ENCODE measurements around the gene CDIP1. TPM values are rescaled to one million over a fixed set of nuclear protein-coding genes. Genes with fewer than 3 reads are reported as not detected.

The CDIP1 gene
- total and polyA plus RNA-seq, 4 donors, result 4.4 to 18.6 (median 12.0) TPM

- TF ChIP-seq EGR1 (IDR thresholded peaks at IDR 0.05; ENCODE audit: low read depth in 2 of 2), result no peak
- TF ChIP-seq CTCF (IDR thresholded peaks at IDR 0.05; ENCODE audit: low read depth, low read length, missing input control), result no peak
- TF ChIP-seq ATF3 (IDR thresholded peaks at IDR 0.05), result no peak
- TF ChIP-seq NR2F2 (IDR thresholded peaks at IDR 0.05), result no peak
- no peak for TF ChIP-seq RXRA (IDR thresholded peaks at IDR 0.05)
- no peak for TF ChIP-seq JUND (IDR thresholded peaks at IDR 0.05)
- TF ChIP-seq HNF4G (IDR thresholded peaks at IDR 0.05), result no peak
- TF ChIP-seq, protein P1, sequence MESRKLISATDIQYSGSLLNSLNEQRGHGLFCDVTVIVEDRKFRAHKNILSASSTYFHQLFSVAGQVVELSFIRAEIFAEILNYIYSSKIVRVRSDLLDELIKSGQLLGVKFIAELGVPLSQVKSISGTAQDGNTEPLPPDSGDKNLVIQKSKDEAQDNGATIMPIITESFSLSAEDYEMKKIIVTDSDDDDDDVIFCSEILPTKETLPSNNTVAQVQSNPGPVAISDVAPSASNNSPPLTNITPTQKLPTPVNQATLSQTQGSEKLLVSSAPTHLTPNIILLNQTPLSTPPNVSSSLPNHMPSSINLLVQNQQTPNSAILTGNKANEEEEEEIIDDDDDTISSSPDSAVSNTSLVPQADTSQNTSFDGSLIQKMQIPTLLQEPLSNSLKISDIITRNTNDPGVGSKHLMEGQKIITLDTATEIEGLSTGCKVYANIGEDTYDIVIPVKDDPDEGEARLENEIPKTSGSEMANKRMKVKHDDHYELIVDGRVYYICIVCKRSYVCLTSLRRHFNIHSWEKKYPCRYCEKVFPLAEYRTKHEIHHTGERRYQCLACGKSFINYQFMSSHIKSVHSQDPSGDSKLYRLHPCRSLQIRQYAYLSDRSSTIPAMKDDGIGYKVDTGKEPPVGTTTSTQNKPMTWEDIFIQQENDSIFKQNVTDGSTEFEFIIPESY (IDR thresholded peaks at IDR 0.05), result no peak
- TF ChIP-seq YY1 (IDR thresholded peaks at IDR 0.05), result no peak
- TF ChIP-seq SP1 (IDR thresholded peaks at IDR 0.05), result no peak
- no peak for TF ChIP-seq FOXA2 (IDR thresholded peaks at IDR 0.05)
- TF ChIP-seq, protein P2, sequence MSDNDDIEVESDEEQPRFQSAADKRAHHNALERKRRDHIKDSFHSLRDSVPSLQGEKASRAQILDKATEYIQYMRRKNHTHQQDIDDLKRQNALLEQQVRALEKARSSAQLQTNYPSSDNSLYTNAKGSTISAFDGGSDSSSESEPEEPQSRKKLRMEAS (IDR thresholded peaks at IDR 0.05), result no peak
- TF ChIP-seq, protein P3, sequence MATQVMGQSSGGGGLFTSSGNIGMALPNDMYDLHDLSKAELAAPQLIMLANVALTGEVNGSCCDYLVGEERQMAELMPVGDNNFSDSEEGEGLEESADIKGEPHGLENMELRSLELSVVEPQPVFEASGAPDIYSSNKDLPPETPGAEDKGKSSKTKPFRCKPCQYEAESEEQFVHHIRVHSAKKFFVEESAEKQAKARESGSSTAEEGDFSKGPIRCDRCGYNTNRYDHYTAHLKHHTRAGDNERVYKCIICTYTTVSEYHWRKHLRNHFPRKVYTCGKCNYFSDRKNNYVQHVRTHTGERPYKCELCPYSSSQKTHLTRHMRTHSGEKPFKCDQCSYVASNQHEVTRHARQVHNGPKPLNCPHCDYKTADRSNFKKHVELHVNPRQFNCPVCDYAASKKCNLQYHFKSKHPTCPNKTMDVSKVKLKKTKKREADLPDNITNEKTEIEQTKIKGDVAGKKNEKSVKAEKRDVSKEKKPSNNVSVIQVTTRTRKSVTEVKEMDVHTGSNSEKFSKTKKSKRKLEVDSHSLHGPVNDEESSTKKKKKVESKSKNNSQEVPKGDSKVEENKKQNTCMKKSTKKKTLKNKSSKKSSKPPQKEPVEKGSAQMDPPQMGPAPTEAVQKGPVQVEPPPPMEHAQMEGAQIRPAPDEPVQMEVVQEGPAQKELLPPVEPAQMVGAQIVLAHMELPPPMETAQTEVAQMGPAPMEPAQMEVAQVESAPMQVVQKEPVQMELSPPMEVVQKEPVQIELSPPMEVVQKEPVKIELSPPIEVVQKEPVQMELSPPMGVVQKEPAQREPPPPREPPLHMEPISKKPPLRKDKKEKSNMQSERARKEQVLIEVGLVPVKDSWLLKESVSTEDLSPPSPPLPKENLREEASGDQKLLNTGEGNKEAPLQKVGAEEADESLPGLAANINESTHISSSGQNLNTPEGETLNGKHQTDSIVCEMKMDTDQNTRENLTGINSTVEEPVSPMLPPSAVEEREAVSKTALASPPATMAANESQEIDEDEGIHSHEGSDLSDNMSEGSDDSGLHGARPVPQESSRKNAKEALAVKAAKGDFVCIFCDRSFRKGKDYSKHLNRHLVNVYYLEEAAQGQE (IDR thresholded peaks at IDR 0.05), result no peak
- Histone ChIP-seq H3K4me1 (ENCODE audit: control insufficient read depth in 4 of 4, insufficient read depth in 4 of 4, low read length in 3 of 4) (no peaks in the 10 kb centered on the region), H3K9me3 (ENCODE audit: control insufficient read depth in 4 of 4, low read length in 3 of 4) (no peaks in the 10 kb centered on the region), H3K27me3 (ENCODE audit: control insufficient read depth in 4 of 4, insufficient read depth in 4 of 4, low read length in 3 of 4) (no peaks in the 10 kb centered on the region), H3K9ac (ENCODE audit: low read depth in 1 of 2, low read length in 2 of 2) (no peak overlapping the region), H3K36me3 (ENCODE audit: control insufficient read depth in 4 of 4, insufficient read depth in 3 of 4, low read depth in 1 of 4, low read length in 3 of 4) (no peaks in the 10 kb centered on the region), H3K4me3 (ENCODE audit: low read depth in 1 of 3, low read length in 3 of 3) (no peak overlapping the region), H3K27ac (ENCODE audit: low read depth in 1 of 2, low read length in 2 of 2) (no peak overlapping the region)
- DNase-seq (ENCODE audit: low spot score), result no peak
- WGBS, result 88% methylated on average over 13 of the region's 13 CpGs
Measured at GRCh38 chr16:4578961-4579530, 40.5 kb upstream of the CDIP1 start.

DNA sequence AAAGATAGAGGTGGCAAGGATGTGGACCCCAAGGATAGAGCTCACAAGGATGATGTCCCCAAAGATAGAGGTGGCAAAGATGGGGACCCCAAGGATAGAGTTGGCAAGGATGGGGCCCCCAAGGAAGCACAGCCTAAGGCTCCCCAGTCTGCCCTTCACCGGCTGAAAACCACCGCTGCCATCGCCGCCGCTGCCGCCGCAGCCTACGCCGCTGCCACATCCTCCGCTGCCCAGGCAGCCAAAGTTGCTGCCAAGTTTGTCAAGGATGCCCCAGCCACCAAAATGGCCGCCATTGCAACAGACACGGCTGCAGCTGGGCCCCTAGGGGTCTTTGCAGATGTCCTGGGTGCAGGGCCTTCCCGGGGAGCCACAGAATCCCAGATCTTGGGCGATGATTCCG, 37.4 kb upstream of the CDIP1 start:
- WGBS, result 98% methylated on average over 15 of the region's 15 CpGs
- Histone ChIP-seq H3K27ac (ENCODE audit: low read depth in 1 of 2, low read length in 2 of 2) (no peak overlapping the region), H3K27me3 (ENCODE audit: control insufficient read depth in 4 of 4, insufficient read depth in 4 of 4, low read length in 3 of 4) (no peaks in the 10 kb centered on the region), H3K9me3 (ENCODE audit: control insufficient read depth in 4 of 4, low read length in 3 of 4) (no peaks in the 10 kb centered on the region), H3K4me3 (ENCODE audit: low read depth in 1 of 3, low read length in 3 of 3) (no peak overlapping the region), H3K4me1 (ENCODE audit: control insufficient read depth in 4 of 4, insufficient read depth in 4 of 4, low read length in 3 of 4) (no peaks in the 10 kb centered on the region), H3K9ac (ENCODE audit: low read depth in 1 of 2, low read length in 2 of 2) (no peak overlapping the region), H3K36me3 (ENCODE audit: control insufficient read depth in 4 of 4, insufficient read depth in 3 of 4, low read depth in 1 of 4, low read length in 3 of 4) (no peaks in the 10 kb centered on the region)
- DNase-seq (ENCODE audit: low spot score), result no peak
- TF ChIP-seq RAD21 (IDR thresholded peaks at IDR 0.05), result no peak
- TF ChIP-seq CTCF (IDR thresholded peaks at IDR 0.05; ENCODE audit: low read depth, low read length, missing input control), result no peak
- no peak for TF ChIP-seq FOXA2 (IDR thresholded peaks at IDR 0.05)
- TF ChIP-seq YY1 (IDR thresholded peaks at IDR 0.05), result no peak
- TF ChIP-seq, protein P3 (IDR thresholded peaks at IDR 0.05), result no peak
- TF ChIP-seq FOXA1 (IDR thresholded peaks at IDR 0.05), result no peak
- TF ChIP-seq, protein P2 (IDR thresholded peaks at IDR 0.05), result no peak
- no peak for TF ChIP-seq HNF4A (conservative IDR thresholded peaks at IDR 0.05)
- TF ChIP-seq SP1 (IDR thresholded peaks at IDR 0.05), result no peak
- TF ChIP-seq GABPA (IDR thresholded peaks at IDR 0.05 in 1 of 2, conservative IDR thresholded peaks at IDR 0.05 in 1 of 2), result no peak
- no peak for TF ChIP-seq EGR1 (IDR thresholded peaks at IDR 0.05; ENCODE audit: low read depth in 2 of 2)
- TF ChIP-seq HNF4G (IDR thresholded peaks at IDR 0.05), result no peak
